Common myeloid progenitor, CD34-positive (primary cell): Measurements from ENCODE around the gene MAP6D1.

Source experiments
- CTCF ChIA-PET: fragments of 350-600 bp; sonication (Branson Sonifier 250); formaldehyde crosslinking; loops from one replicate; lab custom pipeline; 2021; ENCODE audit warnings: antibody characterized with exemption; lab: Charles Lee
- POLR2A ChIA-PET: fragments of 350-600 bp; sonication (Branson Sonifier 250); formaldehyde crosslinking; loops from one replicate; lab custom pipeline; 2021; ENCODE audit warnings: antibody characterized with exemption; lab: Charles Lee
- DNase-seq, 3 donors: peaks; one replicate each; pipeline versions ENCODE4 v3.0.0 to v3.0.0-alpha.2; 2013
- H3K27ac ChIP-seq, 2 experiments: 1 replicate in 1 of 2; 2 replicates in 1 of 2; pipeline ENCODE4 v1.7.0; 2013; ENCODE audit warnings: inconsistent platforms in 2 of 2, low read length in 2 of 2, mild to moderate bottlenecking in 2 of 2, low read depth in 1 of 2, moderate library complexity in 1 of 2; ENCODE audit not compliant: severe bottlenecking in 2 of 2, insufficient read depth in 1 of 2, poor library complexity in 1 of 2
- H3K27me3 ChIP-seq, 5 experiments: replicated peaks in 2 of 5; 1 replicate in 3 of 5; 2 replicates in 2 of 5; pipeline versions ENCODE4 v1.6.1 to v1.7.0; 2013; ENCODE audit warnings: low read length in 4 of 5, mild to moderate bottlenecking in 2 of 5, moderate library complexity in 2 of 5, inconsistent platforms in 1 of 5; ENCODE audit not compliant: insufficient read depth in 5 of 5, control insufficient read depth in 4 of 5
- H3K36me3 ChIP-seq, 4 experiments: 1 replicate in 2 of 4; 2 replicates in 2 of 4; pipeline versions ENCODE4 v1.6.1 to v1.7.0; 2013; ENCODE audit warnings: low read length in 3 of 4, control low read depth in 1 of 4, mild to moderate bottlenecking in 1 of 4; ENCODE audit not compliant: control insufficient read depth in 4 of 4, insufficient read depth in 4 of 4
- H3K4me1 ChIP-seq, 4 experiments: 1 replicate in 3 of 4; 2 replicates in 1 of 4; pipeline versions ENCODE4 v1.6.1 to v1.7.1; 2013; ENCODE audit warnings: low read length in 3 of 4, mild to moderate bottlenecking in 3 of 4, control low read depth in 1 of 4, inconsistent platforms in 1 of 4, moderate library complexity in 1 of 4; ENCODE audit not compliant: control insufficient read depth in 4 of 4, insufficient read depth in 4 of 4; ENCODE audit errors: control extremely low read depth in 1 of 4
- H3K4me3 ChIP-seq, 7 experiments: 1 replicate in 4 of 7; 2 replicates in 3 of 7; pipeline versions ENCODE4 v1.5.1 to v1.7.0; 2013; ENCODE audit warnings: mild to moderate bottlenecking in 7 of 7, low read length in 6 of 7, moderate library complexity in 6 of 7, inconsistent platforms in 2 of 7, low read depth in 2 of 7, control low read depth in 1 of 7; ENCODE audit not compliant: insufficient read depth in 4 of 7, control insufficient read depth in 1 of 7; ENCODE audit errors: extremely low read depth in 1 of 7
- H3K9me3 ChIP-seq, 5 experiments: 1 replicate in 4 of 5; 2 replicates in 1 of 5; pipeline versions ENCODE4 v1.6.1 to v1.7.1; 2013; ENCODE audit warnings: low read length in 4 of 5, mild to moderate bottlenecking in 2 of 5, inconsistent platforms in 1 of 5, low read depth in 1 of 5, moderate library complexity in 1 of 5; ENCODE audit not compliant: control insufficient read depth in 4 of 5, insufficient read depth in 2 of 5; ENCODE audit errors: control extremely low read depth in 1 of 5
- WGBS: methylation state at CpG from one replicate; pipeline ENCODE4 v1.1.5; 2013; ENCODE audit not compliant: insufficient coverage; 5-methylcytosine and 5-hydroxymethylcytosine counted together

The MAP6D1 gene

GRCh38 chr3:183807209-183807728 is 18.1 kb downstream of the MAP6D1 start:
- H3K27ac ChIP-seq, result no peak overlapping the region
- H3K9me3 ChIP-seq, result no peaks in the 10 kb centered on the region
- DNase-seq, result no peak
- H3K4me3 ChIP-seq, result no peak overlapping the region
- POLR2A ChIA-PET, result no interaction called here
- CTCF ChIA-PET, result interaction anchor here (0.8 to 1.1 kb wide), 2 partner anchors 11 to 16 kb away, joined by 3 read pairs; no protein-coding TSS in a partner anchor
- H3K27me3 ChIP-seq, result no peaks in the 10 kb centered on the region
- no peaks in the 10 kb centered on the region for H3K4me1 ChIP-seq
- H3K36me3 ChIP-seq, result peaks cover 15 to 94% (median 78%) of the 10 kb centered on the region in 4 experiments
- 97% methylated on average over 12 of the region's 12 CpGs for WGBS

- H3K4me3 ChIP-seq, result no peak overlapping the region
- H3K4me1 ChIP-seq, result no peaks in the 10 kb centered on the region
- H3K36me3 ChIP-seq, result peaks cover 20 to 93% (median 75%) of the 10 kb centered on the region in 4 experiments
- no peaks in the 10 kb centered on the region for H3K9me3 ChIP-seq
- H3K27ac ChIP-seq, result no peak overlapping the region
- ChIA-PET POLR2A (no interaction called here), CTCF (interaction anchor here (1.0 kb wide), 1 partner anchor 28 kb away, joined by 3 read pairs; no protein-coding TSS in a partner anchor)
- WGBS, result 94% methylated on average over 5 of the region's 6 CpGs
- DNase-seq, result no peak
- no peaks in the 10 kb centered on the region for H3K27me3 ChIP-seq
These were observed 22.4 kb downstream of the MAP6D1 start for GRCh38 chr3:183802989-183803388.

GRCh38 chr3:183801601-183802000 is 23.8 kb downstream of the MAP6D1 start:
- Histone ChIP-seq H3K27me3 (no peaks in the 10 kb centered on the region), H3K4me3 (no peak overlapping the region), H3K36me3 (peaks cover 19 to 85% (median 64%) of the 10 kb centered on the region in 4 experiments), H3K9me3 (no peaks in the 10 kb centered on the region), H3K27ac (no peak overlapping the region), H3K4me1 (no peaks in the 10 kb centered on the region)
- 88% methylated on average over 4 of the region's 5 CpGs for WGBS
- ChIA-PET POLR2A (no interaction called here), CTCF (no interaction called here)
- DNase-seq, result no peak

- no peaks in the 10 kb centered on the region for H3K4me1 ChIP-seq
- no peaks in the 10 kb centered on the region for H3K9me3 ChIP-seq
- no peak for DNase-seq
- CTCF ChIA-PET, result interaction anchor here (1.3 kb wide), 1 partner anchor 33 kb away, joined by 3 read pairs; no protein-coding TSS in a partner anchor
- no peak overlapping the region for H3K4me3 ChIP-seq
- WGBS, result 95% methylated on average over 6 of the region's 8 CpGs
- peaks cover 19 to 77% (median 55%) of the 10 kb centered on the region in 4 experiments for H3K36me3 ChIP-seq
- H3K27me3 ChIP-seq, result no peaks in the 10 kb centered on the region
- no peak overlapping the region for H3K27ac ChIP-seq
- POLR2A ChIA-PET, result no interaction called here
These were observed 25.0 kb downstream of the MAP6D1 start for GRCh38 chr3:183800243-183800863.

- POLR2A ChIA-PET, result no interaction called here
- no peak for DNase-seq
- H3K36me3 ChIP-seq, result peaks cover 19 to 70% (median 54%) of the 10 kb centered on the region in 4 experiments
- H3K4me3 ChIP-seq, result no peak overlapping the region
- no peak overlapping the region for H3K27ac ChIP-seq
- 87% methylated on average over 3 of the region's 5 CpGs for WGBS
- no peaks in the 10 kb centered on the region for H3K9me3 ChIP-seq
- no peaks in the 10 kb centered on the region for H3K27me3 ChIP-seq
- no peaks in the 10 kb centered on the region for H3K4me1 ChIP-seq
- CTCF ChIA-PET, result interaction anchor here (1.3 kb wide), 1 partner anchor 32 kb away, joined by 3 read pairs; no protein-coding TSS in a partner anchor
These were observed 25.9 kb downstream of the MAP6D1 start for GRCh38 chr3:183799461-183799860.

GRCh38 chr3:183797996-183798395 is 27.4 kb downstream of the MAP6D1 start:
- ChIA-PET CTCF (interaction anchor here (0.9 to 1.0 kb wide), 2 partner anchors 9 to 18 kb away, joined by 3 to 4 read pairs; no protein-coding TSS in a partner anchor), POLR2A (no interaction called here)
- no peak overlapping the region for H3K4me3 ChIP-seq
- no peaks in the 10 kb centered on the region for H3K4me1 ChIP-seq
- peaks cover 22 to 65% (median 47%) of the 10 kb centered on the region in 4 experiments for H3K36me3 ChIP-seq
- WGBS, result 98% methylated on average over 8 of the region's 9 CpGs
- no peak overlapping the region for H3K27ac ChIP-seq
- no peaks in the 10 kb centered on the region for H3K27me3 ChIP-seq
- H3K9me3 ChIP-seq, result no peaks in the 10 kb centered on the region
- no peak for DNase-seq

GRCh38 chr3:183796372-183796771 is 29.0 kb downstream of the MAP6D1 start:
- 98% methylated on average over 4 of the region's 6 CpGs for WGBS
- Histone ChIP-seq H3K27ac (no peak overlapping the region), H3K4me1 (no peaks in the 10 kb centered on the region), H3K27me3 (no peaks in the 10 kb centered on the region), H3K9me3 (no peaks in the 10 kb centered on the region), H3K36me3 (peaks cover 22 to 64% (median 39%) of the 10 kb centered on the region in 4 experiments), H3K4me3 (no peak overlapping the region)
- DNase-seq, result no peak
- ChIA-PET CTCF (no interaction called here), POLR2A (no interaction called here)
